Mucosa of descending colon (tissue), 3 donors: Measurements from ENCODE around the gene TNFSF13. TPM values are rescaled to one million over a fixed set of nuclear protein-coding genes. Genes with fewer than 3 reads are reported as not detected.
"Not testable (repeated sequence)": the region's sequence is repeated elsewhere in the genome, so short reads cannot be mapped to it uniquely, and the experiment has no call there.

ENCODE experiments used
- ATAC-seq: fragments of 200-7000 bp; cut with Tn5 transposase; one replicate; pipeline ENCODE4 v1.9.1; 2020; ENCODE audit warnings: mild to moderate bottlenecking, moderate library complexity
- DNase-seq, 3 donors: peaks; one replicate each; pipeline ENCODE4 v3.0.0-alpha.2; 2020
- H3K36me3 ChIP-seq: fragments of 200-600 bp; one replicate; pipeline ENCODE4 v1.8.0; 2021; ENCODE audit warnings: low read depth, mild to moderate bottlenecking
- H3K4me1 ChIP-seq: fragments of 200-600 bp; one replicate; pipeline ENCODE4 v1.8.0; 2021; ENCODE audit warnings: low read depth, mild to moderate bottlenecking
- H3K4me3 ChIP-seq: fragments of 200-600 bp; one replicate; pipeline ENCODE4 v1.8.0; 2021; ENCODE audit warnings: mild to moderate bottlenecking
- H3K9me3 ChIP-seq: fragments of 200-600 bp; one replicate; pipeline ENCODE4 v1.8.0; 2021; ENCODE audit warnings: mild to moderate bottlenecking
- CTCF ChIP-seq: fragments of 200-600 bp; IDR thresholded peaks from one replicate; pipeline ENCODE4 v1.8.0; 2022; ENCODE audit warnings: antibody characterized with exemption, mild to moderate bottlenecking
- intact Hi-C, 2 donors: fragments of 100-400 bp; cut with DNase I in 1 of 2; cut with micrococcal nuclease in 1 of 2; formaldehyde crosslinking; loops; one replicate each; pipeline versions ENCODE4 v1.11.0 to v1.11.1; 2022; cut with DNase I, micrococcal nuclease
- total RNA-seq, 3 donors: library from RNA; stranded (reverse); fragmentation: NEBNext Ultra II Directional in 2 of 3; extraction: Animal tissue kit (Norgen Biotek cat#: 25700) in 2 of 3; gene quantifications; one replicate each; pipeline versions ENCODE4 v1.2.1 to v1.2.4, GENCODE V29; 2021 to 2023
- donor health status: DM: no; HTN: no; CAD: no; lungs with moderate emphysema.
- donor health status: DM: no; HTN: no; CAD: no.
- donor health status: DM: no; HTN: yes; CAD: no.

The TNFSF13 gene
- total RNA-seq, 3 donors from 2014 or later, result 41.0 to 74.6 (median 73.3) TPM

- Histone ChIP-seq H3K36me3 (peaks cover 20% of the 10 kb centered on the region), H3K4me1 (peaks cover 4% of the 10 kb centered on the region), H3K9me3 (no peaks in the 10 kb centered on the region), H3K4me3 (no peak overlapping the region)
- ATAC-seq, result no peak
- intact Hi-C loops, result no loop called here
- no peak for TF ChIP-seq CTCF
- no peak for DNase-seq
These were observed 33.0 kb downstream of the TNFSF13 start for GRCh38 chr17:7591596-7591995.

- TF ChIP-seq CTCF, result no peak
- no peak overlapping the region for H3K4me3 ChIP-seq
- peaks cover 4% of the 10 kb centered on the region for H3K4me1 ChIP-seq
- ATAC-seq (no peak), DNase-seq (no peak)
- intact Hi-C loops, result no loop called here
- peaks cover 20% of the 10 kb centered on the region for H3K36me3 ChIP-seq
- H3K9me3 ChIP-seq, result no peaks in the 10 kb centered on the region
These were observed 34.0 kb downstream of the TNFSF13 start for GRCh38 chr17:7592422-7593021.

- DNase-seq (no peak), ATAC-seq (no peak)
- H3K4me1 ChIP-seq, result peaks cover 4% of the 10 kb centered on the region
- intact Hi-C loops, result no loop called here
- TF ChIP-seq CTCF, result no peak
- no peaks in the 10 kb centered on the region for H3K9me3 ChIP-seq
- H3K36me3 ChIP-seq, result peaks cover 20% of the 10 kb centered on the region
- H3K4me3 ChIP-seq, result no peak overlapping the region
These were observed 34.7 kb downstream of the TNFSF13 start for GRCh38 chr17:7593296-7593695.

- H3K4me3 ChIP-seq, intact Hi-C loops: not testable (repeated sequence)
- ATAC-seq, result peak; percentile 83
These were observed 39.0 kb downstream of the TNFSF13 start for GRCh38 chr17:7597561-7597960.

GRCh38 chr17:7606280-7606679, 47.7 kb downstream of the TNFSF13 start:
- DNase-seq, result no peak
- ATAC-seq, result no peak
- Histone ChIP-seq H3K9me3 (no peaks in the 10 kb centered on the region), H3K4me1 (no peaks in the 10 kb centered on the region), H3K36me3 (peaks cover 6% of the 10 kb centered on the region), H3K4me3 (no peak overlapping the region)
- intact Hi-C loops, result no loop called here
- no peak for TF ChIP-seq CTCF

More at GRCh38 chr17:7597561-7597960, 39.0 kb downstream of the TNFSF13 start:
- not testable (repeated sequence) for DNase-seq, H3K9me3 ChIP-seq, H3K4me1 ChIP-seq
- peaks cover 20% of the 10 kb centered on the region for H3K36me3 ChIP-seq

GRCh38 chr17:7610641-7611040, 52.1 kb downstream of the TNFSF13 start:
- DNase-seq, result peak in 1 of 3 donors; percentile 7
- intact Hi-C loops, result no loop called here
- Histone ChIP-seq H3K4me1 (peaks cover 20% of the 10 kb centered on the region), H3K36me3 (no peaks in the 10 kb centered on the region), H3K4me3 (no peak overlapping the region), H3K9me3 (no peaks in the 10 kb centered on the region)
- ATAC-seq, result no peak
- TF ChIP-seq CTCF, result no peak

Other genes starting within 250 kb of the TNFSF13 start
- 10 to 100 TPM; 68.1 to 89.8 (median 83.2) TPM for gene GPS2, start 243.4 kb upstream of the TNFSF13 start, total RNA-seq
- gene NEURL4, start 229.4 kb upstream of the TNFSF13 start, total RNA-seq, result 10 to 100 TPM; 39.0 to 59.1 (median 44.9) TPM
- 10 to 100 TPM in 2 of 3 donors, 1 to 10 TPM in 1; 9.2 to 16.5 (median 11.2) TPM for gene ACAP1, start 222.2 kb upstream of the TNFSF13 start, total RNA-seq
- gene KCTD11, start 206.6 kb upstream of the TNFSF13 start, total RNA-seq, result 10 to 100 TPM in 1 of 3 donors, 1 to 10 TPM in 2; 8.2 to 10.3 (median 8.5) TPM
- under 1 TPM in 1 of 3 donors, not detected in 2; 0.26 TPM for gene TMEM95, start 203.6 kb upstream of the TNFSF13 start, total RNA-seq
- 10 to 100 TPM; 16.4 to 29.5 (median 20.7) TPM for gene TNK1, start 177.7 kb upstream of the TNFSF13 start, total RNA-seq
- gene PLSCR3, start 164.2 kb upstream of the TNFSF13 start, total RNA-seq, result 10 to 100 TPM in 2 of 3 donors, 1 to 10 TPM in 1; 5.5 to 21.6 (median 16.4) TPM
- 10 to 100 TPM; 51.9 to 85.1 (median 64.9) TPM for gene TMEM256, start 154.7 kb upstream of the TNFSF13 start, total RNA-seq
- gene NLGN2, start 150.9 kb upstream of the TNFSF13 start, total RNA-seq, result 10 to 100 TPM in 1 of 3 donors, 1 to 10 TPM in 2; 2.9 to 38.0 (median 6.7) TPM
- gene SPEM1, start 138.4 kb upstream of the TNFSF13 start, total RNA-seq, result not detected
- gene SPEM2, start 133.1 kb upstream of the TNFSF13 start, total RNA-seq, result not detected
- gene SPEM3, start 129.9 kb upstream of the TNFSF13 start, total RNA-seq, result not detected
- 10 to 100 TPM in 2 of 3 donors, 1 to 10 TPM in 1; 8.8 to 22.5 (median 16.4) TPM for gene TMEM102, start 123.3 kb upstream of the TNFSF13 start, total RNA-seq
- gene FGF11, start 119.2 kb upstream of the TNFSF13 start, total RNA-seq, result 1 to 10 TPM; 1.4 to 3.0 (median 2.2) TPM
- 1 to 10 TPM; 6.0 to 8.3 (median 7.7) TPM for gene CHRNB1, start 113.7 kb upstream of the TNFSF13 start, total RNA-seq
- gene ZBTB4, start 79.1 kb upstream of the TNFSF13 start, total RNA-seq, result 10 to 100 TPM; 16.6 to 93.9 (median 18.5) TPM
- not detected for gene SLC35G6, start 77.3 kb upstream of the TNFSF13 start, total RNA-seq
- gene POLR2A, start 74.4 kb upstream of the TNFSF13 start, total RNA-seq, result 100 to 1,000 TPM; 101 to 124 (median 118) TPM
- 10 to 100 TPM; 11.6 to 69.4 (median 15.8) TPM for gene TNFSF12, start 9.7 kb upstream of the TNFSF13 start, total RNA-seq
- 10 to 100 TPM; 27.9 to 60.2 (median 37.7) TPM for gene SENP3, start 3.2 kb downstream of the TNFSF13 start, total RNA-seq
- gene CD68, start 20.9 kb downstream of the TNFSF13 start, total RNA-seq, result 10 to 100 TPM; 41.4 to 91.9 (median 50.7) TPM
- gene MPDU1, start 25.1 kb downstream of the TNFSF13 start, total RNA-seq, result 100 to 1,000 TPM in 1 of 3 donors, 10 to 100 TPM in 2; 55.2 to 101 (median 94.5) TPM
- gene SOX15, start 31.3 kb downstream of the TNFSF13 start, total RNA-seq, result 1 to 10 TPM in 1 of 3 donors, under 1 TPM in 2; 0.38 to 4.4 (median 0.41) TPM
- 10 to 100 TPM; 23.0 to 53.3 (median 28.1) TPM for gene FXR2, start 56.1 kb downstream of the TNFSF13 start, total RNA-seq
- 100 to 1,000 TPM in 1 of 3 donors, 10 to 100 TPM in 2; 49.1 to 104 (median 76.9) TPM for gene SAT2, start 69.1 kb downstream of the TNFSF13 start, total RNA-seq
- under 1 TPM in 2 of 3 donors, not detected in 1; 0.25 to 0.89 TPM for gene SHBG, start 71.4 kb downstream of the TNFSF13 start, total RNA-seq
- 1 to 10 TPM in 1 of 3 donors, under 1 TPM in 2; 0.41 to 8.7 (median 0.67) TPM for gene ATP1B2, start 92.2 kb downstream of the TNFSF13 start, total RNA-seq
- 10 to 100 TPM; 33.9 to 75.2 (median 57.0) TPM for gene TP53, start 128.7 kb downstream of the TNFSF13 start, total RNA-seq
- 1 to 10 TPM; 5.1 to 9.9 (median 5.8) TPM for gene WRAP53, start 129.7 kb downstream of the TNFSF13 start, total RNA-seq
- gene EFNB3, start 146.5 kb downstream of the TNFSF13 start, total RNA-seq, result 1 to 10 TPM in 1 of 3 donors, under 1 TPM in 2; 0.31 to 1.3 (median 0.35) TPM
- gene DNAH2, start 159.0 kb downstream of the TNFSF13 start, total RNA-seq, result under 1 TPM; 0.19 to 0.70 (median 0.29) TPM